Calu3 (cell line): ENCODE data around the gene NTMT1. TPM values are rescaled to one million over a fixed set of nuclear protein-coding genes. Genes with fewer than 3 reads are reported as not detected.

Experiments
- Bru-seq: library from RNA; stranded (reverse); fragments of 400-500 nt; gene quantifications from one replicate; lab custom pipeline; 2021; lab: Mats Ljungman, UMichigan
- BruChase-seq, 2 experiments: library from RNA; stranded (reverse); fragments of 400-500 nt; gene quantifications; one replicate each; lab custom pipeline; 2021; lab: Mats Ljungman, UMichigan
- BruUV-seq: library from RNA; stranded (reverse); fragments of 400-500 nt; replicated peaks from 2 replicates; lab custom pipeline; 2021; lab: Mats Ljungman, UMichigan
- CTCF ChIA-PET: fragments of 300-600 bp; sonication (Branson Sonifier 250); formaldehyde crosslinking; loops from one replicate; lab custom pipeline; 2022; ENCODE audit warnings: antibody characterized with exemption; lab: Charles Lee
- DNase-seq: peaks from one replicate; pipeline ENCODE4 v3.0.0; 2022
- H3K27ac Mint-ChIP-seq: one replicate; pipeline ENCODE4 v1.8.0; 2022; ENCODE audit warnings: mixed read lengths; ENCODE audit not compliant: unreplicated experiment
- H3K27me3 Mint-ChIP-seq: one replicate; pipeline ENCODE4 v1.8.0; 2022; ENCODE audit warnings: mixed read lengths; ENCODE audit not compliant: unreplicated experiment
- H3K36me3 Mint-ChIP-seq: one replicate; pipeline ENCODE4 v1.8.0; 2022; ENCODE audit warnings: mild to moderate bottlenecking, moderate library complexity, mixed read lengths; ENCODE audit not compliant: insufficient read depth, unreplicated experiment
- H3K4me1 Mint-ChIP-seq: one replicate; pipeline ENCODE4 v1.8.0; 2022; ENCODE audit warnings: mild to moderate bottlenecking, low read depth, mixed read lengths; ENCODE audit not compliant: unreplicated experiment
- H3K4me3 Mint-ChIP-seq: one replicate; pipeline ENCODE4 v1.8.0; 2022; ENCODE audit warnings: mild to moderate bottlenecking, low read depth, moderate library complexity, mixed read lengths; ENCODE audit not compliant: unreplicated experiment
- H3K9me3 Mint-ChIP-seq: one replicate; pipeline ENCODE4 v1.8.0; 2022; ENCODE audit warnings: low read depth, mixed read lengths; ENCODE audit not compliant: unreplicated experiment
- intact Hi-C: fragments of 100-400 bp; cut with micrococcal nuclease; formaldehyde crosslinking; loops from one replicate; pipeline ENCODE4 v1.10.0; 2022; ENCODE audit not compliant: unreplicated experiment
- long read RNA-seq: library from polyadenylated mRNA; stranded (forward); transcript quantifications from one replicate; pipeline ENCODE4 v2.0.0, GENCODE V29; 2022
- total RNA-seq: library from RNA; stranded (reverse); gene quantifications from 2 replicates; pipeline ENCODE4 v1.2.3, GENCODE V29; 2022
- TF ChIP-seq, protein P1 (sequence below): fragments of 200-600 bp; IDR thresholded peaks from one replicate; pipeline ENCODE4 v1.8.0; 2022; ENCODE audit warnings: antibody characterized with exemption; ENCODE audit not compliant: unreplicated experiment

NTMT1 gene, protein sequence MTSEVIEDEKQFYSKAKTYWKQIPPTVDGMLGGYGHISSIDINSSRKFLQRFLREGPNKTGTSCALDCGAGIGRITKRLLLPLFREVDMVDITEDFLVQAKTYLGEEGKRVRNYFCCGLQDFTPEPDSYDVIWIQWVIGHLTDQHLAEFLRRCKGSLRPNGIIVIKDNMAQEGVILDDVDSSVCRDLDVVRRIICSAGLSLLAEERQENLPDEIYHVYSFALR
- total RNA-seq (34.7 and 36.1 TPM in 2 replicates), Bru-seq, nascent RNA (percentile 66 among the genes with signal in this experiment), BruChase-seq, experiment 1, labeled RNA remaining after a 6-hour chase (percentile 63 among the genes with signal in this experiment), BruChase-seq, experiment 2, labeled RNA remaining after a 2-hour chase (percentile 57 among the genes with signal in this experiment)
- long read RNA-seq, transcript NTMT1-206 (4 exons, 576 nt) = minor isoform, 7 of 75 reads
- long read RNA-seq, transcript NTMT1-202 (4 exons, 741 nt) = minor isoform, 14 of 75 reads
- long read RNA-seq, transcript NTMT1-203 (4 exons, 1,315 nt) = major isoform, 28 of 75 reads
- long read RNA-seq, partial matches to known transcripts = 4 of 75 reads
- long read RNA-seq, other reads (novel, unspliced or antisense) = 18 of 75 reads

DNA sequence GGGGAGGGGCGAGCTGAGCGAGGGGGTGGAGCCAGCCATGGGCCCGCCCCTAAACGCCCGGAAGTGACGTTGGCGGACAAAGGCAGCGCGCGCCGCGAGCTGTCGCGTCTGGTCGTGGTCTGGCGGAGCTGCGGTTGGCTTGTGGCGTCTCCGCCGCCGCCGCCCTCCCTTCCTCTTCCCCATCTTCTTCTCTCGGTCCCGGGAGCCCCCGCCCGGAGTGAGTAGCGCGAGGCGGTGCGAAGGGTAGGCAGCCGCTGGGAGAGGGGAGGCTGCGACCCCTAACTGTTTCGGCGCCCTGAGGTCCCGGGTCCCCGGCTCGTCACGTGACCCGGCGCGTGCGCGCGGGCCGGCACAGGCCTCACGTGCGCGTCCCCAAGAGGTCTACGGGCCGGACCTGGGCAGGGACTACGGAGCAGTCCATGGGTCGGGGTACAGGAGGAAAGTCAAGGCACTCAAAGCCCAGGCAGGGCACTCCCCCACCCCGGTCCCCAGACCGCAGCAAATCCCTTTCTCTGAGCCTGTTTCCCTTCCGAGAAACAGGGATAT lies at the start of gene NTMT1:
Gene NTMT1, plus strand, starts transcription at position 85 of the 546 bp plus-strand sequence. CDS start 6,541 bp downstream, outside the sequence.
- Mint-ChIP-seq H3K27ac (peak within 1 kb of the TSS; percentile 56), H3K9me3 (no peaks in the 10 kb centered on the region), H3K27me3 (no peaks in the 10 kb centered on the region), H3K36me3 (peaks cover 38% of the 10 kb centered on the region), H3K4me1 (peaks cover 34% of the 10 kb centered on the region), H3K4me3 (peak within 1 kb of the TSS; percentile 82)
- TF ChIP-seq, protein P1, sequence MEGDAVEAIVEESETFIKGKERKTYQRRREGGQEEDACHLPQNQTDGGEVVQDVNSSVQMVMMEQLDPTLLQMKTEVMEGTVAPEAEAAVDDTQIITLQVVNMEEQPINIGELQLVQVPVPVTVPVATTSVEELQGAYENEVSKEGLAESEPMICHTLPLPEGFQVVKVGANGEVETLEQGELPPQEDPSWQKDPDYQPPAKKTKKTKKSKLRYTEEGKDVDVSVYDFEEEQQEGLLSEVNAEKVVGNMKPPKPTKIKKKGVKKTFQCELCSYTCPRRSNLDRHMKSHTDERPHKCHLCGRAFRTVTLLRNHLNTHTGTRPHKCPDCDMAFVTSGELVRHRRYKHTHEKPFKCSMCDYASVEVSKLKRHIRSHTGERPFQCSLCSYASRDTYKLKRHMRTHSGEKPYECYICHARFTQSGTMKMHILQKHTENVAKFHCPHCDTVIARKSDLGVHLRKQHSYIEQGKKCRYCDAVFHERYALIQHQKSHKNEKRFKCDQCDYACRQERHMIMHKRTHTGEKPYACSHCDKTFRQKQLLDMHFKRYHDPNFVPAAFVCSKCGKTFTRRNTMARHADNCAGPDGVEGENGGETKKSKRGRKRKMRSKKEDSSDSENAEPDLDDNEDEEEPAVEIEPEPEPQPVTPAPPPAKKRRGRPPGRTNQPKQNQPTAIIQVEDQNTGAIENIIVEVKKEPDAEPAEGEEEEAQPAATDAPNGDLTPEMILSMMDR = no peak
- DNase-seq = peak; percentile 78
- no TSS peak for BruUV-seq
- intact Hi-C loops = no loop called here
- CTCF ChIA-PET = interaction anchor here (0.7 to 1.2 kb wide), 7 partner anchors 14 to 699 kb away, joined by 3 to 5 read pairs (median 4); no protein-coding TSS in a partner anchor

- TF ChIP-seq, protein P1 = no peak
- Mint-ChIP-seq H3K27ac (no peak overlapping the region), H3K27me3 (no peaks in the 10 kb centered on the region), H3K36me3 (peaks cover 22% of the 10 kb centered on the region), H3K4me1 (peaks cover 51% of the 10 kb centered on the region), H3K4me3 (no peak overlapping the region), H3K9me3 (peaks cover 3% of the 10 kb centered on the region)
- CTCF ChIA-PET = no interaction called here
- intact Hi-C loops = no loop called here
- BruUV-seq = no TSS peak
- DNase-seq = no peak
These were observed 49.1 kb upstream of the NTMT1 start for GRCh38 chr9:129576546-129577543.

DNA sequence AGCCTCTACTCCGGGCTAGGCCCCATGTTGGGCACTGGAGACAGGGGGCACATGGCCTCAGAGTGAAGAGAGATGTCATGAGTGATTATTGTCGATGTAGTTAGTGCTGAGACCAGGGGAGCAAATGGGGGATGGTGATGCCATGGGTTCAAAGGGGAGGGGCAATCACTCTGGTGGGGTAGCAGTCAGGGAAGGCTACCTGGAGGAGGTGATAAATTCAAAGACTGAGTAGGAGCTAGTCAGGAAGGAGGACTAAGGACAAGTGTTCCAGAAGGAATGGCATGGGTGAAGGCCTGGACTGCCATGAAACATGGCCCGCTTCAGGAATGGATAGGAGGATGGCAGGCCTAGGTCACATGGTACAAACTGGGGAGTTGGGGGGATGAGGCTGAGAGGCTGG lies 46.7 kb upstream of the NTMT1 start:
- Mint-ChIP-seq H3K36me3 (peaks cover 21% of the 10 kb centered on the region), H3K9me3 (no peaks in the 10 kb centered on the region), H3K27ac (peak overlapping the region; percentile 79), H3K4me3 (no peak overlapping the region), H3K27me3 (no peaks in the 10 kb centered on the region), H3K4me1 (peaks cover 60% of the 10 kb centered on the region)
- intact Hi-C loops = no loop called here
- no TSS peak for BruUV-seq
- no peak for DNase-seq
- CTCF ChIA-PET = interaction anchor here (0.5 to 1.4 kb wide), 2 partner anchors 10 kb away, joined by 3 to 5 read pairs; no protein-coding TSS in a partner anchor
- TF ChIP-seq, protein P1 = no peak
